CD4-positive, CD25-positive, alpha-beta regulatory T cell (primary cell): Measurements from ENCODE around the gene CELF2. TPM values are rescaled to one million over a fixed set of nuclear protein-coding genes. Genes with fewer than 3 reads are reported as not detected.
"Not testable (repeated sequence)": the region's sequence is repeated elsewhere in the genome, so short reads cannot be mapped to it uniquely, and the experiment has no call there.

ENCODE experiments used
- ATAC-seq, 2 donors: fragments of 150-1000 bp; cut with Tn5 transposase; one replicate each; pipeline ENCODE4 v1.10.0; 2021; ENCODE audit warnings: low read depth in 2 of 2, moderate number of reproducible peaks in 2 of 2, moderate library complexity in 1 of 2
- DNase-seq, 3 donors: peaks; one replicate each; pipeline versions ENCODE4 v3.0.0 to v3.0.0-alpha.2; 2012 to 2022; ENCODE audit warnings: mixed read lengths in 1 of 3
- H3K27ac ChIP-seq: one replicate; pipeline ENCODE4 v1.7.0; 2013; ENCODE audit warnings: mild to moderate bottlenecking, low read length; ENCODE audit not compliant: insufficient read depth, poor library complexity, severe bottlenecking
- H3K27me3 ChIP-seq: one replicate; pipeline ENCODE4 v1.7.0; 2013; ENCODE audit warnings: low read length; ENCODE audit not compliant: control insufficient read depth, insufficient read depth
- H3K36me3 ChIP-seq: one replicate; pipeline ENCODE4 v1.7.0; 2013; ENCODE audit warnings: mild to moderate bottlenecking, low read length, moderate library complexity; ENCODE audit not compliant: control insufficient read depth, insufficient read depth
- H3K4me1 ChIP-seq: 2 replicates; pipeline ENCODE4 v1.7.0; 2013; ENCODE audit warnings: mild to moderate bottlenecking, low read length; ENCODE audit not compliant: insufficient read depth, control insufficient read depth, poor library complexity, severe bottlenecking
- H3K4me3 ChIP-seq: one replicate; pipeline ENCODE4 v1.7.0; 2013; ENCODE audit warnings: low read depth, mild to moderate bottlenecking, low read length, moderate library complexity
- H3K9me3 ChIP-seq, 2 experiments: 1 replicate in 1 of 2; 2 replicates in 1 of 2; pipeline ENCODE4 v1.7.0; 2013; ENCODE audit warnings: low read length in 2 of 2, mild to moderate bottlenecking in 1 of 2, moderate library complexity in 1 of 2; ENCODE audit not compliant: control insufficient read depth in 2 of 2
- H3K27ac Mint-ChIP-seq, 3 donors: one replicate each; pipeline ENCODE4 v1.8.0; 2020 to 2022; ENCODE audit warnings: mild to moderate bottlenecking in 3 of 3, mixed read lengths in 3 of 3, moderate library complexity in 2 of 3
- H3K27me3 Mint-ChIP-seq: one replicate; pipeline ENCODE4 v1.8.0; 2022; ENCODE audit warnings: mild to moderate bottlenecking, mixed read lengths
- H3K36me3 Mint-ChIP-seq: one replicate; pipeline ENCODE4 v1.8.0; 2020; ENCODE audit warnings: mixed read lengths
- H3K4me1 Mint-ChIP-seq, 4 donors: one replicate each; pipeline ENCODE4 v1.8.0; 2020 to 2022; ENCODE audit warnings: mixed read lengths in 4 of 4, mild to moderate bottlenecking in 1 of 4
- H3K4me3 Mint-ChIP-seq, 4 donors: one replicate each; pipeline ENCODE4 v1.8.0; 2020 to 2022; ENCODE audit warnings: mild to moderate bottlenecking in 4 of 4, mixed read lengths in 4 of 4, moderate library complexity in 3 of 4
- H3K9me3 Mint-ChIP-seq, 7 donors: one replicate each; pipeline ENCODE4 v1.8.0; 2020 to 2022; ENCODE audit warnings: mixed read lengths in 7 of 7, mild to moderate bottlenecking in 3 of 7, moderate library complexity in 2 of 7
- polyA plus RNA-seq, 4 donors: library from polyadenylated mRNA; unstranded; fragments of 300-500 nt; fragmentation: Illumina TruSeq; gene quantifications; one replicate each; pipeline ENCODE4 v1.2.3, GENCODE V29; 2021
- total RNA-seq: library from RNA; stranded (reverse); gene quantifications from one replicate; pipeline ENCODE4 v1.2.3, GENCODE V29; 2022

CELF2 gene
- total and polyA plus RNA-seq, 5 donors from 2014 or later: 117 to 230 (median 150) TPM

GRCh38 chr10:11366889-11367288 lies 349.2 kb downstream of the CELF2 start:
- H3K36me3 Mint-ChIP-seq, H3K27ac Mint-ChIP-seq, H3K4me3 ChIP-seq, H3K27ac ChIP-seq, H3K4me3 Mint-ChIP-seq, H3K9me3 ChIP-seq, ATAC-seq, H3K36me3 ChIP-seq, H3K27me3 Mint-ChIP-seq, DNase-seq, H3K4me1 ChIP-seq, H3K27me3 ChIP-seq, H3K9me3 Mint-ChIP-seq: not testable (repeated sequence)
- H3K4me1 Mint-ChIP-seq: peaks cover 0 to 15% (median 11%) of the 10 kb centered on the region in 4 donors

DNA sequence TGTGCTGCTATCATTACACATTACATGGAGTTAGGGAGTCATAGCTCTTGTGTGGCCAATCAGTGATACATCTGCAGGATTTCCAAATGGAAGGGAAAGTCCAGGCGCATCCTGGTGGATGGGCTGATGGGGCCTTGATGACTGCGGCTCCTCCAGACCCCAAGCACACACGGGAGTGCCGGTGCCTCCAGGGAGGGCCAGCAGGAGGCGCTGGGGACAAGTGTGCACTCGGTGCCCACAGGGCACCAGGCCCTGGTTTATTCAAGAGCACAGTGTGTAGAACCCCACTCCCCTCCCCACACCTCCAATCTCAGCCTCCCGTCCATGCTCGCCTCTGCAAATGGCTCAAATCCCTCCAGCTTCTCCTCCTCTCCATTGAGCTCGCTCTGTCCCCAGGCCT lies 349.8 kb downstream of the CELF2 start:
- Mint-ChIP-seq H3K9me3 (no peaks in the 10 kb centered on the region), H3K27ac (peak overlapping the region in 1 of 3 donors; percentile 18), H3K27me3 (peaks cover 4% of the 10 kb centered on the region)

GRCh38 chr10:11373717-11374171 lies 356.1 kb downstream of the CELF2 start:
- H3K9me3 Mint-ChIP-seq: peaks cover 0 to 4% (median 0%) of the 10 kb centered on the region in 7 donors
- Histone ChIP-seq H3K27me3 (no peaks in the 10 kb centered on the region), H3K4me3 (no peak overlapping the region), H3K27ac (no peak overlapping the region), H3K4me1 (no peaks in the 10 kb centered on the region), H3K36me3 (no peaks in the 10 kb centered on the region), H3K9me3 (no peaks in the 10 kb centered on the region)
- H3K27me3 Mint-ChIP-seq: peaks cover 5% of the 10 kb centered on the region
- peak overlapping the region in 2 of 3 donors; percentile 72 to 75 for H3K27ac Mint-ChIP-seq
- H3K4me1 Mint-ChIP-seq: peaks cover 0 to 9% (median 2%) of the 10 kb centered on the region in 4 donors
- no peak for ATAC-seq
- no peak overlapping the region for H3K4me3 Mint-ChIP-seq
- H3K36me3 Mint-ChIP-seq: no peaks in the 10 kb centered on the region
- DNase-seq: no peak

More for the DNA sequence above, 349.8 kb downstream of the CELF2 start:
- DNase-seq (no peak), ATAC-seq (no peak)
- H3K4me3 Mint-ChIP-seq: no peak overlapping the region
- no peak overlapping the region for H3K27ac ChIP-seq
- H3K4me1 Mint-ChIP-seq: peaks cover 0 to 15% (median 11%) of the 10 kb centered on the region in 4 donors
- H3K36me3 Mint-ChIP-seq: no peaks in the 10 kb centered on the region
- no peaks in the 10 kb centered on the region for H3K36me3 ChIP-seq
- H3K4me3 ChIP-seq: no peak overlapping the region
- no peaks in the 10 kb centered on the region for H3K4me1 ChIP-seq
- no peaks in the 10 kb centered on the region for H3K9me3 ChIP-seq
- H3K27me3 ChIP-seq: no peaks in the 10 kb centered on the region

GRCh38 chr10:11377267-11377666 lies 359.6 kb downstream of the CELF2 start:
- H3K4me3 ChIP-seq: no peak overlapping the region
- H3K36me3 Mint-ChIP-seq: no peaks in the 10 kb centered on the region
- no peaks in the 10 kb centered on the region for H3K27me3 ChIP-seq
- H3K4me3 Mint-ChIP-seq: no peak overlapping the region
- no peaks in the 10 kb centered on the region for H3K36me3 ChIP-seq
- DNase-seq (no peak), ATAC-seq (no peak)
- H3K4me1 Mint-ChIP-seq: peaks cover 0 to 5% (median 0%) of the 10 kb centered on the region in 4 donors
- no peak overlapping the region for H3K27ac ChIP-seq
- peaks cover 0 to 4% (median 0%) of the 10 kb centered on the region in 7 donors for H3K9me3 Mint-ChIP-seq
- H3K9me3 ChIP-seq: no peaks in the 10 kb centered on the region
- peaks cover 12% of the 10 kb centered on the region for H3K27me3 Mint-ChIP-seq
- no peaks in the 10 kb centered on the region for H3K4me1 ChIP-seq
- no peak overlapping the region for H3K27ac Mint-ChIP-seq

GRCh38 chr10:11378835-11379234 lies 361.2 kb downstream of the CELF2 start:
- H3K27ac Mint-ChIP-seq: no peak overlapping the region
- no peak overlapping the region for H3K4me3 Mint-ChIP-seq
- ATAC-seq (no peak), DNase-seq (no peak)
- H3K27ac ChIP-seq: no peak overlapping the region
- no peaks in the 10 kb centered on the region for H3K36me3 ChIP-seq
- peaks cover 0 to 2% (median 0%) of the 10 kb centered on the region in 7 donors for H3K9me3 Mint-ChIP-seq
- H3K4me1 Mint-ChIP-seq: peaks cover 0 to 5% (median 0%) of the 10 kb centered on the region in 4 donors
- H3K36me3 Mint-ChIP-seq: no peaks in the 10 kb centered on the region
- H3K4me1 ChIP-seq: no peaks in the 10 kb centered on the region
- H3K9me3 ChIP-seq: no peaks in the 10 kb centered on the region
- H3K4me3 ChIP-seq: no peak overlapping the region
- H3K27me3 Mint-ChIP-seq: peaks cover 12% of the 10 kb centered on the region
- peaks cover 2% of the 10 kb centered on the region for H3K27me3 ChIP-seq

DNA sequence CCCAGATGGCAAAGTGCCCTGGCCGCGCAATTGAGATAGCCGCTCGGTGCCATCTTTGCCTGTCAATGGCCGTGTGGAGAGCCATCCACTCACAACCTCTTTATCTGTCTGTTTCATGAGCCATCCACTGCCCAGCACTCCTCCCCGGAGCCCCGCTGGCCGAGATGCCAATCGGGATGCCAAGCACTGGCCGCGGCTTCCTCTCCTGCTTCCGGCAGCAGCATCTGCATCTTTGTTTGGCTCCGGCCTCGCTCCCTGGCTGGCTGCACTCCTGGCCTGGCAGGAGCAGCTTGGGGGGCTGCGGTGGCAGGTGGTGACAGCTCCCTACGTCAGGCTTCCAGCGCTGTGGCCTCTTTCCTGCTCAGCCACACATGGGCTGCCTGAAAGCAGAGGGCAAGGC lies 362.1 kb downstream of the CELF2 start:
- Mint-ChIP-seq H3K4me1 (peaks cover 0 to 5% (median 0%) of the 10 kb centered on the region in 4 donors), H3K27ac (no peak overlapping the region), H3K36me3 (no peaks in the 10 kb centered on the region), H3K9me3 (no peaks in the 10 kb centered on the region), H3K27me3 (peaks cover 12% of the 10 kb centered on the region), H3K4me3 (no peak overlapping the region)
- DNase-seq (no peak), ATAC-seq (no peak)
- Histone ChIP-seq H3K9me3 (no peaks in the 10 kb centered on the region), H3K4me1 (no peaks in the 10 kb centered on the region), H3K27me3 (peaks cover 2% of the 10 kb centered on the region), H3K4me3 (no peak overlapping the region), H3K27ac (no peak overlapping the region), H3K36me3 (no peaks in the 10 kb centered on the region)

GRCh38 chr10:11381023-11381422 lies 363.4 kb downstream of the CELF2 start:
- no peaks in the 10 kb centered on the region for H3K9me3 ChIP-seq
- Mint-ChIP-seq H3K36me3 (no peaks in the 10 kb centered on the region), H3K9me3 (no peaks in the 10 kb centered on the region), H3K4me3 (no peak overlapping the region), H3K27me3 (peaks cover 12% of the 10 kb centered on the region), H3K27ac (no peak overlapping the region), H3K4me1 (peaks cover 0 to under 1% (median 0%) of the 10 kb centered on the region in 4 donors)
- no peak overlapping the region for H3K4me3 ChIP-seq
- DNase-seq (no peak), ATAC-seq (no peak)
- no peaks in the 10 kb centered on the region for H3K36me3 ChIP-seq
- H3K27ac ChIP-seq: no peak overlapping the region
- H3K27me3 ChIP-seq: peaks cover 2% of the 10 kb centered on the region
- no peaks in the 10 kb centered on the region for H3K4me1 ChIP-seq

DNA sequence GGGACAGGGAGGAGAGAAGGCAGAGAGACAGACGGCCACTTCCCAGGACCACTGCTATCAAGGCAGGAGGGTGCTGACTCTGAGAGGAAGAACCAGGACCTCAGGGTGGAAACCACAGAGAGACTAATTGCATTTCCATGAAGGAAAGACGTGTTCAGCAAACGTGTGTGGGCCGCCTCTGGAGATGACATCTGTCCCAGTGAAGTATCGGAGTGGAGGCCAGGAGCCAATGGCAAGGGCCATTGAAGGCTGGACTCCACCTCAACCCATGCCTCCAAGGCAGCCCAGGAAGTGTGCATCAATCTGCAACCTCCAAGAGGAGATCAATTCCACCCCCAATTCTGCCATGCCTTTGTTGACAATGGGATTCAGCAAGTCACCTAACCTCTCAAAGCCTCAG lies 363.8 kb downstream of the CELF2 start:
- peaks cover 12% of the 10 kb centered on the region for H3K27me3 Mint-ChIP-seq
- DNase-seq: no peak
- peaks cover 2% of the 10 kb centered on the region for H3K27me3 ChIP-seq
- no peak overlapping the region for H3K4me3 Mint-ChIP-seq
- H3K27ac ChIP-seq: no peak overlapping the region
- no peaks in the 10 kb centered on the region for H3K9me3 Mint-ChIP-seq
- no peaks in the 10 kb centered on the region for H3K4me1 ChIP-seq
- H3K4me3 ChIP-seq: no peak overlapping the region
- no peaks in the 10 kb centered on the region for H3K9me3 ChIP-seq
- H3K4me1 Mint-ChIP-seq: no peaks in the 10 kb centered on the region
- H3K36me3 Mint-ChIP-seq: no peaks in the 10 kb centered on the region
- no peaks in the 10 kb centered on the region for H3K36me3 ChIP-seq
- no peak for ATAC-seq
- H3K27ac Mint-ChIP-seq: no peak overlapping the region
